NCI-H1436 (cell line): ENCODE data around the gene LYZL4.

ENCODE experiments used
- DNase-seq: peaks from one replicate; lab custom pipeline; 2025; lab: John Stamatoyannopoulos, UW

The LYZL4 gene

DNA sequence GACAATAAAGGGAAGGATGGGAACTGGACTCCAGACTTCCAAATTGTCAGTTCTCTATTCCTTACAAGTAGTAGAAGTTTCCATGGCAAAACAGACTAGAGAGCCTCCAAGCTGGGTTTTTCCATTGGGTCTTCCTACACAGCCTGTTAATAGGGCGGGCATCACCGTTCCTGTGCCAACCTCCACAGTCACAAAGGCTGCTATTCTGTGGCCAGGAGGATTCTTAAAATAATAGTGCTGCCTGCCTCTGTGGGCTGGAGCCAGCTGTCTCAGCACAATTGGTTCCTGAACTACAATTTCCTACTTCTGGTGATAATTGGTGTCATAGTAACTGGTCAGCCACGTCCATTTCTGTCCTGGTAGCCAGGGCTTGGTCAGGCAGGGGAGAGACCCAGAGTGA, 38.6 kb downstream of the LYZL4 start:
- DNase-seq = no peak

DNA sequence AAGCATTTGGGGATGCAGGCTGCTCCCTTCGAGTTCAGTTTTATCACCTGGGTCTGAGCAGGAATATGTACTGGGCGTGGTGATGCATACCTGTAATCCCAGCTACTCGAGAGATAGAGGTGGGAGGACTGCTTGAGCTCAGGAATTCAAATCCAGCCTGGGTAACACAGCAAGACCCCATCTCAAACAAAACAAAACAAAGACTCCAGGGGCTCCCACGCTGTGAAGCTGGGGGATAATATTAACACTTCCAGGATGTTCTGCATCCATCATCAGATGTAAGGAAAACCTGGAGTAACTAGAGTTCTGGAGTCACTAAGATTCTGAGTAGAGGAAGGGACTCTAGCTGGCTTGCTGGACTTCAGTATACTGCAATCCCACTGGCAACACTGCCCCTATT, 40.6 kb downstream of the LYZL4 start:
- DNase-seq = no peak

GRCh38 chr3:42369304-42369703, 41.1 kb downstream of the LYZL4 start:
- no peak for DNase-seq

GRCh38 chr3:42368861-42369260, 41.5 kb downstream of the LYZL4 start:
- DNase-seq = no peak

DNA sequence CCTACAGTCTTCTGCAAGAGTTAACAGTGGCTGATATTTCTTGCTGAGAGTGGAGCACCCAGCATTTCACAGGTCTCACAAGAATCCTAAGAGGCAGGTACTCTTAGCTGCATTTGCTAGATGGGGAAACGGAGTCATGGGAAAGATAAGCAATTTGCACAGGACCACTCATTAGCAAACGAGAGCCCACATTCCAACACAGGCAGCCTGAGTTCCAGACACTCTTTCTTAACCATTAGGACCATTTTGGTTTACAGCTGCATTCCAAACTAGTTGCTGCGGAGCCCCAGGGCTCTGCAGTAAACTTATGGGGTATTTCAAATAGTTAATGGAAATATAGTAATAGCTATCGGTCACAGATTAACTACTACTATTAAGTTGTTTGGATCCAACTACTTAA, 42.5 kb downstream of the LYZL4 start:
- no peak for DNase-seq

GRCh38 chr3:42366550-42366949, 43.9 kb downstream of the LYZL4 start:
- no peak for DNase-seq

DNA sequence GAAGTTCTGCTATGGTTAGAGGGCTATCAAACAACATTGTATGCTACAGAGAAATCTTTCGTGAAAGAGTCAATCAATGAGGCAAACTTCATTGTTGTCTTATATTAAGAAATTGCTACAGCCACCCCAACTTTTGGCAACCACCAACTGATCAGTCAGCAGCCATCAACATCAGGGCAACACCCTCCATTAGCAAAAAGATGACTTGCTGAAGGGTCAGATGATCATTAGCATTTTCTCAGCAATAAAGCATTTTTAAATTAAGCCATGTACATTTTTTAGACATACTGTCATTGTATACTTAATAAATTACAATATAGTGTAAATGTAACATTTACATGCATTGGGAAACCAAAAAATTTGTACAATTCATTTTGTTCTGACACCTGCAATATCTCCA, 53.1 kb downstream of the LYZL4 start:
- DNase-seq = no peak

DNA sequence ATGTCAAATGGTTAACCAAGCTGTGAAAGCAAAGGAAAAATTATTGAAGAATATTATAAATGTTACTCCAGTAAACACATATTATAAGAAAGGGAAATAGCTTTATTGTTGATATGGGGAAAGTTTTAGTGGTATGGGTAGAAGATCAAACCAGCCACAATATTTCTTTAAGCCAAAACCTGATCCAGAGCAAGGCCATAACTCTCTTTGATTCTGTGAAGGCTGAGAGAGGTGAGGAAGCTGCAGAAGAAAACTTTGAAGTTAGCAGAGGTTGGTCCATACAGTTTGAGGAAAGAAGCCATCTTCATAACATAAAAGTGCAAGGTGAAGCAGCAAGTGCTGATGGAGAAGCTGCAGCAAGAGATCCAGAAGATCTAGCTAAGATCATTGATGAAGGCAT, 54.8 kb downstream of the LYZL4 start:
- no peak for DNase-seq

GRCh38 chr3:42353631-42354030, 56.8 kb downstream of the LYZL4 start:
- DNase-seq = no peak

- no peak for DNase-seq
These were observed 59.2 kb downstream of the LYZL4 start for GRCh38 chr3:42351207-42351606.

- DNase-seq = no peak
These were observed 60.4 kb downstream of the LYZL4 start for GRCh38 chr3:42349765-42350594.

DNA sequence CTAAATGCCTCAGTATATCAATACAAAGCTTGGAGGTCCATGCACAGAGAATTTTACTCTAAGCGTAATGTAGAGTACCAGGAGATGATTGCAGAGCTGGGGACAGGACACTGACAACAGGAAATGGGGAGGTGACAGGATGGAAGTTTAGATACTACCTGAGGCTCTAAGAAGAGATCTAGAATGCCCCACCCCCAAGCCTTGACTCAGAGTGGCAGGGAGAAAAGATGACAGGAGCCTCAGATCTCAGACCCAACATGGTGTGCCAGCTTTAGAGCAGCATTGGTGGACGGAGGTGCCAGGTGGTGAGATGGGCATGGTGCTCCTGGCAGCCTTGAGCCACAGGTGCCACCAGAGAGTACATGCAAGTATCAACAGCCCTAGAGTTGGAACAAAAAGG, 62.5 kb downstream of the LYZL4 start:
- no peak for DNase-seq
